Right lung (tissue), 5 donors: ENCODE measurements around the gene CAPN7. TPM values are rescaled to one million over a fixed set of nuclear protein-coding genes. Genes with fewer than 3 reads are reported as not detected.

Experiments used
- DNase-seq, 2 donors: peaks; one replicate each; pipeline ENCODE4 v3.0.0-alpha.2; 2013
- polyA plus RNA-seq, 5 donors: library from polyadenylated mRNA; unstranded; fragments of 120-200 nt; gene quantifications; one replicate each; pipeline versions ENCODE4 v1.2.1 to v1.2.3, GENCODE V29; 2013; ENCODE audit warnings: inconsistent platforms in 1 of 5, low replicate concordance in 1 of 5; ENCODE audit not compliant: insufficient read length in 5 of 5, insufficient read depth in 1 of 5

The CAPN7 gene
- polyA plus RNA-seq, 5 donors, result 37.4 to 70.7 (median 52.0) TPM

- no peak for DNase-seq
Observed at GRCh38 chr3:15241341-15241740, 35.3 kb downstream of the CAPN7 start.

GRCh38 chr3:15243822-15244482 lies 37.9 kb downstream of the CAPN7 start:
- no peak for DNase-seq

- no peak for DNase-seq
Observed at GRCh38 chr3:15246186-15246585, 40.1 kb downstream of the CAPN7 start.

GRCh38 chr3:15253023-15253697 lies 47.1 kb downstream of the CAPN7 start:
- no peak for DNase-seq

- no peak for DNase-seq
Observed at GRCh38 chr3:15255215-15255614, 49.2 kb downstream of the CAPN7 start.

GRCh38 chr3:15256861-15257341 lies 50.9 kb downstream of the CAPN7 start:
- no peak for DNase-seq

- DNase-seq, result no peak
Observed at GRCh38 chr3:15258720-15259119, 52.7 kb downstream of the CAPN7 start.

- no peak for DNase-seq
Observed at GRCh38 chr3:15260531-15260930, 54.5 kb downstream of the CAPN7 start.

GRCh38 chr3:15261274-15261673 lies 55.2 kb downstream of the CAPN7 start:
- no peak for DNase-seq

GRCh38 chr3:15262021-15262420 lies 56.0 kb downstream of the CAPN7 start:
- no peak for DNase-seq

- no peak for DNase-seq
Observed at GRCh38 chr3:15263120-15263519, 57.1 kb downstream of the CAPN7 start.

- no peak for DNase-seq
Observed at GRCh38 chr3:15263926-15264325, 57.9 kb downstream of the CAPN7 start.

GRCh38 chr3:15264486-15264885 lies 58.4 kb downstream of the CAPN7 start:
- DNase-seq, result no peak

GRCh38 chr3:15265655-15266509 lies 59.8 kb downstream of the CAPN7 start:
- no peak for DNase-seq

GRCh38 chr3:15266510-15267376 lies 60.7 kb downstream of the CAPN7 start:
- DNase-seq, result no peak

- no peak for DNase-seq
Observed at GRCh38 chr3:15267502-15267901, 61.5 kb downstream of the CAPN7 start.

- DNase-seq, result peak; percentile 60 to 78
Observed at GRCh38 chr3:15268033-15268631, 62.1 kb downstream of the CAPN7 start.

- DNase-seq, result no peak
Observed at GRCh38 chr3:15269091-15269989, 63.3 kb downstream of the CAPN7 start.

- no peak for DNase-seq
Observed at GRCh38 chr3:15271030-15271429, 65.0 kb downstream of the CAPN7 start.

- DNase-seq, result no peak
Observed at GRCh38 chr3:15271785-15272381, 65.8 kb downstream of the CAPN7 start.
